GM23338 (cell line): ENCODE results near the gene LCE1A. TPM values are rescaled to one million over a fixed set of nuclear protein-coding genes. Genes with fewer than 3 reads are reported as not detected.

Experiments
- ATAC-seq: fragments of 200-7000 bp; cut with Tn5 transposase; 3 replicates; pipeline ENCODE4 v1.9.1; 2020
- DNase-seq: peaks from one replicate; pipeline ENCODE4 v3.0.0-alpha.2; 2015; ENCODE audit warnings: low spot score
- H2AFZ ChIP-seq: fragments of 200-600 bp; sonication (generic); 2 replicates; pipeline ENCODE4 v1.8.0; 2016; ENCODE audit warnings: antibody characterized with exemption, mild to moderate bottlenecking, moderate library complexity
- H3F3A ChIP-seq: fragments of 200-600 bp; sonication (generic); replicated peaks from 2 replicates; pipeline ENCODE4 v1.8.0; 2017; ENCODE audit warnings: antibody characterized with exemption, mixed run types, low read depth
- H3K27ac ChIP-seq: fragments of 200-600 bp; sonication (generic); 2 replicates; pipeline ENCODE4 v1.6.1; 2016; ENCODE audit warnings: low read depth
- H3K27me3 ChIP-seq: fragments of 200-600 bp; sonication (generic); 2 replicates; pipeline ENCODE4 v1.8.0; 2016; ENCODE audit warnings: mild to moderate bottlenecking, mixed run types, moderate library complexity; ENCODE audit not compliant: insufficient read depth
- H3K36me3 ChIP-seq: fragments of 200-600 bp; sonication (generic); 2 replicates; pipeline ENCODE4 v1.8.0; 2016; ENCODE audit warnings: mild to moderate bottlenecking; ENCODE audit not compliant: insufficient read depth
- H3K4me1 ChIP-seq: fragments of 200-600 bp; sonication (generic); 2 replicates; pipeline ENCODE4 v1.8.0; 2016; ENCODE audit warnings: mild to moderate bottlenecking, moderate library complexity; ENCODE audit not compliant: insufficient read depth
- H3K4me2 ChIP-seq: fragments of 200-600 bp; sonication (generic); 2 replicates; pipeline ENCODE4 v1.7.1; 2017; ENCODE audit warnings: mixed run types
- H3K4me3 ChIP-seq: fragments of 200-600 bp; sonication (generic); 2 replicates; pipeline ENCODE4 v1.6.1; 2016; ENCODE audit warnings: mixed run types
- H3K79me2 ChIP-seq: fragments of 200-600 bp; sonication (generic); replicated peaks from 2 replicates; pipeline ENCODE4 v1.8.0; 2017; ENCODE audit warnings: mild to moderate bottlenecking; ENCODE audit not compliant: insufficient read depth
- H3K9me2 ChIP-seq: fragments of 200-600 bp; sonication (generic); 2 replicates; pipeline ENCODE4 v1.8.0; 2017; ENCODE audit not compliant: insufficient read depth
- H4K20me1 ChIP-seq: fragments of 200-600 bp; sonication (generic); replicated peaks from 2 replicates; pipeline ENCODE4 v1.8.0; 2017; ENCODE audit warnings: mild to moderate bottlenecking; ENCODE audit not compliant: insufficient read depth
- H3K27ac Mint-ChIP-seq: 2 replicates; pipeline ENCODE4 v1.8.0; 2020; ENCODE audit warnings: inconsistent platforms, mild to moderate bottlenecking, moderate library complexity, mixed read lengths
- H3K27me3 Mint-ChIP-seq: 3 replicates; pipeline ENCODE4 v1.8.0; 2022; ENCODE audit warnings: low read depth, mild to moderate bottlenecking, moderate library complexity, mixed read lengths, inconsistent platforms; ENCODE audit not compliant: insufficient read depth, poor library complexity
- H3K36me3 Mint-ChIP-seq: 3 replicates; pipeline ENCODE4 v1.8.0; 2021; ENCODE audit warnings: low read depth, mild to moderate bottlenecking, inconsistent platforms, moderate library complexity, mixed read lengths
- H3K4me1 Mint-ChIP-seq: 3 replicates; pipeline ENCODE4 v1.8.0; 2020; ENCODE audit warnings: mild to moderate bottlenecking, inconsistent platforms, mixed read lengths
- H3K4me3 Mint-ChIP-seq: 3 replicates; pipeline ENCODE4 v1.8.0; 2021; ENCODE audit warnings: moderate library complexity, mild to moderate bottlenecking, inconsistent platforms, mixed read lengths
- H3K9me3 Mint-ChIP-seq: 3 replicates; pipeline ENCODE4 v1.8.0; 2020; ENCODE audit warnings: moderate library complexity, mild to moderate bottlenecking, inconsistent platforms, mixed read lengths
- CREB1 ChIP-seq: fragments of 250-450 bp; sonication (Bioruptor Pico); IDR thresholded peaks from 2 replicates; pipeline ENCODE4 v1.5.0; 2020; ENCODE audit warnings: low read depth, mild to moderate bottlenecking, moderate library complexity
- ETS1 ChIP-seq: IDR thresholded peaks from 2 replicates; pipeline ENCODE4 v1.6.1; 2016; ENCODE audit warnings: antibody characterized with exemption
- EZH2 ChIP-seq: fragments of 200-600 bp; sonication (generic); IDR thresholded peaks from one replicate; pipeline ENCODE4 v1.8.0; 2017; ENCODE audit warnings: antibody characterized with exemption, mild to moderate bottlenecking, low read depth; ENCODE audit not compliant: unreplicated experiment
- EZH2phosphoT487 ChIP-seq: fragments of 200-600 bp; sonication (generic); IDR thresholded peaks from one replicate; pipeline ENCODE4 v1.8.1; 2018; ENCODE audit warnings: antibody characterized with exemption; ENCODE audit not compliant: unreplicated experiment
- JUNB ChIP-seq: IDR thresholded peaks from one replicate; pipeline ENCODE4 v1.6.1; 2016; ENCODE audit warnings: antibody characterized with exemption; ENCODE audit not compliant: unreplicated experiment
- NANOG ChIP-seq: IDR thresholded peaks from 2 replicates; pipeline ENCODE4 v1.6.1; 2016; ENCODE audit warnings: antibody characterized with exemption, borderline replicate concordance
- POLR2AphosphoS5 ChIP-seq: IDR thresholded peaks from 2 replicates; pipeline ENCODE4 v1.6.1; 2016; ENCODE audit warnings: antibody characterized with exemption, low read depth
- REST ChIP-seq: IDR thresholded peaks from one replicate; pipeline ENCODE4 v1.6.1; 2018; ENCODE audit warnings: antibody characterized with exemption; ENCODE audit not compliant: unreplicated experiment
- STAT1 ChIP-seq: IDR thresholded peaks from one replicate; pipeline ENCODE4 v1.6.1; 2016; ENCODE audit warnings: antibody characterized with exemption; ENCODE audit not compliant: unreplicated experiment
- ZNF114 ChIP-seq: fragments of 250-450 bp; sonication (Bioruptor Pico); IDR thresholded peaks from 2 replicates; pipeline ENCODE4 v1.5.0; 2020; ENCODE audit warnings: mild to moderate bottlenecking, moderate library complexity
- ZNF462 ChIP-seq: fragments of 250-450 bp; sonication (Bioruptor Pico); IDR thresholded peaks from 2 replicates; pipeline ENCODE4 v1.5.0; 2020; ENCODE audit warnings: mild to moderate bottlenecking, moderate library complexity
- polyA plus RNA-seq: library from polyadenylated mRNA; unstranded; fragments of >200 nt; fragmentation: Nextera tagmentation; extraction: Ambion mirVana; gene quantifications from 2 replicates; pipeline ENCODE4 v1.2.1, GENCODE V29; 2016
- total RNA-seq: library from RNA; depleted of rRNA; stranded (reverse); fragments of >200 nt; shearing (Covaris generic); gene quantifications from 2 replicates; pipeline ENCODE4 v1.2.3, GENCODE V29; 2014

Gene LCE1A
- total and polyA plus RNA-seq, 2 experiments from 2014 or later = not detected

GRCh38 chr1:152858062-152858461 lies 30.8 kb downstream of the LCE1A start (continued):
- TF ChIP-seq REST = no peak
- no peak for TF ChIP-seq EZH2
- TF ChIP-seq EZH2phosphoT487 = no peak
- no peak for TF ChIP-seq NANOG
- TF ChIP-seq STAT1 = no peak
- no peak for TF ChIP-seq ZNF114 (CRISPR knock-in tag)
- no peak for TF ChIP-seq POLR2AphosphoS5
- TF ChIP-seq CREB1 = no peak
- no peak for TF ChIP-seq JUNB

GRCh38 chr1:152859696-152860095 lies 32.4 kb downstream of the LCE1A start, which contains the start of gene LCE7A:
LCE7A (plus strand) TSS chr1:152859996; CDS start chr1:152860698, 702 bp downstream.
- no peak within 1 kb of the TSS for H3K4me3 Mint-ChIP-seq
- Histone ChIP-seq H3K27me3 (no peaks in the 10 kb centered on the region), H3K27ac (no peak within 1 kb of the TSS), H3K4me2 (no peak within 1 kb of the TSS), H3K36me3 (no peaks in the 10 kb centered on the region), H3K4me3 (no peak within 1 kb of the TSS), H3K79me2 (no peaks in the 10 kb centered on the region), H3F3A (no peaks in the 10 kb centered on the region), H3K4me1 (no peaks in the 10 kb centered on the region), H2AFZ (no peak within 1 kb of the TSS), H3K9me2 (peaks cover 16% of the 10 kb centered on the region), H4K20me1 (no peaks in the 10 kb centered on the region)
- DNase-seq (no peak), ATAC-seq (no peak)
- no peaks in the 10 kb centered on the region for H3K27me3 Mint-ChIP-seq
- H3K4me1 Mint-ChIP-seq = peaks cover 3% of the 10 kb centered on the region; the same call in 1 of the 3 replicates
- no peak for TF ChIP-seq JUNB
- no peak for TF ChIP-seq ZNF462 (CRISPR knock-in tag)
- TF ChIP-seq EZH2phosphoT487 = no peak
- TF ChIP-seq ZNF114 (CRISPR knock-in tag) = no peak
- TF ChIP-seq CREB1 = no peak
- TF ChIP-seq NANOG = no peak
- TF ChIP-seq REST = no peak
- TF ChIP-seq ETS1 = no peak
- no peaks in the 10 kb centered on the region for H3K36me3 Mint-ChIP-seq
- no peak within 1 kb of the TSS for H3K27ac Mint-ChIP-seq
- H3K9me3 Mint-ChIP-seq = no peaks in the 10 kb centered on the region
